Stimulated activated CD4-positive, alpha-beta T cell treated with anti-CD3 and anti-CD28 coated beads, Interleukin-12 subunit alpha, Interleukin-12 subunit beta, amount 100 ng/mL, for 48 hours (primary cell): ENCODE measurements around the gene CACNA1G.

ENCODE experiments used
- DNase-seq, 3 donors: peaks; one replicate each; pipeline ENCODE4 v3.0.0-alpha.2; 2020; ENCODE audit warnings: low read depth in 2 of 3, low spot score in 1 of 3

CACNA1G gene

DNA sequence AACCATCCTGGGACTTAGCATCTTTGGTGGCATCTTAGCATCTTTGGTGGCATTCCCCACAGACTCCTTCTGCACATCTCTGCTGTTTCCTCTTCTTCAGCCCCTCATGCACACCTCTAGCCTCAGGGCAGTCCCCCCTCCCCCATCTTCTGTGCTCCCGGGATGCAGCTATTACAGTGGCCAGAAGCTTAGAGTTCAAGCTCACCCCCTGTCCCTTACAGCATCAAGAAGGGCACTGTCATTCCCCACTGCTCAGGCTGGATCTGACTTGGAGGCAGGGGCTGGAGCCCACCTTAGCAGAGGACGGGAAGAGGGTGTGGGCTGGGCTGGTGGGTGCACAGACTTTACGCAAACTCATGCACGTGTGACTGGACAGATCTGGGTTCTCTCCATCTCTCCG, 27.3 kb upstream of the CACNA1G start:
- no peak for DNase-seq

GRCh38 chr17:50533720-50534148, 26.8 kb upstream of the CACNA1G start:
- DNase-seq: no peak

DNA sequence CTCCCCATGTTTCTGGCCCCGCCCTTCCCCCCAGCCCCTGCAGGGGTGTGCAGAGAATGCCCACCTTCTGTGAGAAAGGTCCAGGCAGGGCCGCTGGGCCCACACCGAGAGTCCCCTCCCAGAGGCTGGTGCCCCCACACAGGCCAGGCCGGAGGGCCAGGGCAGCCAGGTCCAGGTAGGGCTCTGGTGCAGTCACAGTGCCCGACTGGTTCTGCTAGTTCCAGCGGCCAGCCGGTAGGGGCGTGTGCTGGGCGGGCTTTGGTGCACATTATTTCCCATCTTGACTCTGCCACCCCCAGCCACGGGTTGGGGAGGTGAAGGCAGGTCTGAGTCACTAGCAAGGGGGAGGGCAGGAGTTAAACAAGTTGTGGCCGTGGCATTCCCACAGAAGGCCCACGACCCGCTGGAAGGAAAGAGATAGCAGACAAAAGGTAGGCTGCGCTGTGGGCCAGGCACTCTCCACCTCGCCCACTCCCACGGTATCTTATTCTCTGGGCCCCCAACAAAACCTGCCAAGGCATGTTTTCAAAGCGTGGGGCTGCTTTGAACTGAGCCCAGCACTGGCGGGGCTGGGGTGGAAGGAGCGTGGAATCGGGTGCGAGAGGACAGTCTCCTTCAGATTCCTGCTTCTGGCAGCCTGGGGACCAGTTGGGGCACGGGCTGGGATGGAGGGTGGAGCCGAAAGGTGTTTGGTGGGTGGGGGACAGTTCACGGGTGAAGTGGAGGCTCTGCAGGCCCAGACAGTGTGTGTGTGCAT, 26.1 kb upstream of the CACNA1G start:
- no peak for DNase-seq

DNA sequence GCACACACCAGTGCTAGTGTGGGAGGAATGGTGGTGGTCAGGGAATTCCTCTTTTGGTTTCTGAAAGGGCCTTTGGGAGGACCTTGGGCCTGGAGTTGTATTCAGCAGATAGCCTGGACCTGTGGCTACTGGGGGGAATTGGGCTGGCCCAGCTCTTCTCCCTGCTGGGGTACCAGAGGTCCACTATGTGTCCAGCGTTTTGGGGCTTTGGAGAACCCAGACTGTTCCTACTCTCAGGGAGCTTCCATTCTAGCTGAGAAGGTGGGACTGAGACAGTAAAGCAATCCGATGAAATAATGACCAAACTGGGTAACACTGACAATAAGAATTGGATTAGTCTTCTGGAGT, 25.6 kb upstream of the CACNA1G start:
- no peak for DNase-seq

DNA sequence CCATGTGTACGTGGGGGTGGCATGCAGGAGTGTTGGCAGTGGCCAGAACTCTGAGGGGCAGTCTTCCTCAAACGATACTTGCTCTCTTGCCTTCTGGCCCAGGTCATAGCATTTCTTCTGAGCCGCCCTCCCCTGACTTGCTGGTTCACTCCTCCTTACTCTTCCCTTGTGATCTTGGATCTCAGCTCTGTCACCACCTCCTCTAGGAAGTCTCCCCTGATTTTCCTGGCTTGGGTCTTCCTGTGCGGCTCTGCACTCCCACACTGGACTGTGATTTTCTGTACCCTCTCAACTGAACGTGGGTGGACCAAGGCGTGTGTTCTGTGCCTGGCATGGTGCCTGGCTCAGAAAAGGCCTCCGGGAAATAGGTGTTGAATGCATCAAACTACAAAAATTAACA, 25.1 kb upstream of the CACNA1G start:
- DNase-seq: no peak

GRCh38 chr17:50536683-50537646, 23.6 kb upstream of the CACNA1G start:
- no peak for DNase-seq

GRCh38 chr17:50537721-50538548, 22.6 kb upstream of the CACNA1G start:
- DNase-seq: no peak

GRCh38 chr17:50538549-50539410, 21.7 kb upstream of the CACNA1G start:
- DNase-seq: no peak

DNA sequence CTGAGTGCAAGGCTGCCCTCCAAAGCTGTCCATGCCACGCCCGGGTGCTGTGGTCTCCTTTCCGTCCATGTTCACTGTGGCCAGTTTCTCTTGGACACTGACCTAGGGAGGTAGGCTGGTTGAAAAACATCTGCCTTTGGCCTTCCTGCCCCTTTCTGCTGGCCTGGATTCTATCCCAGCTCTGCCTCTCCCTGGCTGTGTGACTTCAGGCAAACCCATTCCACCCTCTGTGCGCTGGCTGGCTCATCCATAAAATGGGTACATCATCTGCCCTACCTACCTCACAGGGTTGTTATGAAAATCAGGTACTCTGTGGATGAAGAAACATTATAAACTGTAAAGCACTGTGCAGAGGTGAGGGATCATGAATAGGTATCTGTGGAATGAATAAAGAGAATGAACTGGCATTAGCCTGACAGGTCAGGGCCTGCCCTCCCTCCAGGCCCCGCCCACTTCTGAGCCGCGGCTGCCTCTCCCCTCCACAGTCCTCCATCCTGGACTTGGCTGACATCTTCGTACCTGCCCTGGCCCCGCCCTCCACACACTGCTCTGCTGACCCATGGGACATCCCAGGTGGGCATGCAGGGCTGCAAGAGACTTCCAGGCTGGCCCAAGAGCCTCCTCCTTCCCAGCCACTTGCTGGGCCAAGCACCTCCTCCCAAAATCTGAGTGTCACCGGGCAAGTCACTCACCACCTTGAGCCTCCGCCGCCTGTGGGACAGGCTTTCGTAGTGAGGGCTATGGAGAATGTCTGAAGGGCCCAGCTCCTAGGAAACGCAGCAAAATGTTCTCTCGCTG, 20.6 kb upstream of the CACNA1G start:
- DNase-seq: no peak

DNA sequence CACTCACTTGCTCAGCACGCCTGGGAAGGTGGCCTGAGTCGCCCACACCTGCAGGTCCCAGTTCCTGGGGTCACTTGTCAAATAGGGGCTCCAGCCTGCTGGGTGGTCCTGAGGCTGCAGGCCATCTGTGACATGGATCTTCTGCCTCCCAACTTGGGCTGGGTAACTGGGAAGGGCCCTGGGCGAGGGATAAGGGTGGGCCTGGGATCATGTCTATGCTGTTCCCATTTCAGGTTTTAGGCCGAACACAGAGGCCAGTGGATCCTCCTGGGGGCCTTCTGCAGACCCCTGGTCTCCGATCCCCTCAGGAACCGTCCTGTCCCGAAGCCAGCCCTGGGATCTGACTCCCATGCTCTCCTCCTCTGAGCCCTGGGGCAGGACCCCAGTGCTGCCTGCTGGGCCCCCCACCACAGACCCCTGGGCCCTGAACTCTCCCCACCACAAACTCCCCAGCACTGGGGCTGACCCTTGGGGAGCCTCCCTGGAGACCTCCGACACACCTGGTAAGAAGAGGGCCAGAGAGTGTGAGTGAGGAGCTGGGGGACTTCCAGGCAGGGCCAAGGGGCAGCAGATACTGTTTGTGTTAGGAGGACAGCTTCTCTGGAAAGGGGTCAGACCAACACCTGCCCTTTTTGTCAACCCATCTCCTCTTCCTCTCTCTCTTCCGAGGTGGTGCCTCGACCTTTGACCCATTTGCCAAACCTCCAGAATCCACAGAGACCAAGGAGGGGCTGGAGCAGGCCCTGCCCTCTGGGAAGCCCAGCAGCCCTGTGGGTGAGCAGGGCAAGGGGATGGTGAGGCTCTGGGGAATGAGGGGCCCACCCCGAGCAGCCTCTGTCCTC, 19.7 kb upstream of the CACNA1G start:
- DNase-seq: no peak

DNA sequence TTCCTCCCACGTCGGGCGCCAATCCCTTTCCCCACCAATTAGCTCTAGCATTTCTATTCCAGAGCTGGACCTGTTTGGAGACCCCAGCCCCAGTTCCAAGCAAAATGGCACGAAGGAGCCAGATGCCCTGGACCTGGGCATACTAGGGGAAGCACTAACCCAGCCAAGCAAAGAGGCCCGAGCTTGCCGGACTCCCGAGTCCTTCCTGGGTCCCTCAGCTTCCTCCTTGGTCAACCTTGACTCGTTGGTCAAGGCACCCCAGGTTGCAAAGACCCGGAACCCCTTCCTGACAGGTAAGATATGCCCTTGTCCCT, 19.2 kb upstream of the CACNA1G start:
- no peak for DNase-seq

GRCh38 chr17:50541716-50542688, 18.5 kb upstream of the CACNA1G start:
- DNase-seq: peak; percentile 57 to 83 (median 72)

DNA sequence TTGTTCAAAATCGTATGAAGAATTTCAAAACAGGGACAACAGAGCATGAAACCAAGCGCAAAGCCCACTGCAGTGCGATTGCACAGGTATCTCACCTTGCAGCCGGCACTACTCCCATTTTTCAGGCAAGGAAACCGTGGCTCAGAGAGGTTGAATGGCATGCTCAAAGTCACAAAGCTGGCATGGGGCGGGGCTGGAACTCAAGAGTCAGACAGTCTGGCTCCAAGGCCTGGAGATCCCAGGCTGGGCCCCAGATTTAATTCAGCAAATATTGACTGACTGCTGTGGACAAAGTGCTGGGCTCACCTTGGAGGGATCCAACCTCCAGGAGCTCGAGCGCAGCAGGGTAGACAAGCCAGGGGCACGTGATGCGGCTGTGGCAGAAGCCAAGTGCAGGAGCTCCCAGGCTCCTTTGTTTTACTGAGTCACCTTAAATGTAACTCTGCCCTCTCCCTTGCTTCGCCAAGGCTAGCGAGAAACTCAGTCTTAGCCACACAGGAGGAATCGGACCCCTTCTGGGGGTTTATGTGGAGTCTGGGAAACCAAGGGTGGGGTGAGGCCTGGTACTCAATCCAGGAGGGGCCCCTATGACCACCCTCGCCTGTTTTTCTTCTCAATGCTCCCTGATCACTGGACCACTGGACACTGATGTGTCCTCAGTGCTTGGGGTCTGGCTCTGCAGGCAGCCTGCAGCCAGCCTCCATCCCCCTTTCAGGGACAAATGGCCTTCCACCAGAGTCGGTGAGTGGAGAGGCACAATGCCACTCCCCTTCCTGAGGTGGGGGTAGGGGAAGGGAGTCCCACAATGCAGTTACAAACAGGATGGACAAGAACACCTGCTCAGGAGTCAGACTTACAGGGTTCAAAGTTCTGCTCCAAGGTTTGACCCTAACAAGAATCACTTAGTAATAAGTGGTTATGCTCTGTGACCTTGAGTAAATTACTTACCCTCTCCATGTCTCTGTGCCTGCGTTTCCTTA, 17.4 kb upstream of the CACNA1G start:
- no peak for DNase-seq

DNA sequence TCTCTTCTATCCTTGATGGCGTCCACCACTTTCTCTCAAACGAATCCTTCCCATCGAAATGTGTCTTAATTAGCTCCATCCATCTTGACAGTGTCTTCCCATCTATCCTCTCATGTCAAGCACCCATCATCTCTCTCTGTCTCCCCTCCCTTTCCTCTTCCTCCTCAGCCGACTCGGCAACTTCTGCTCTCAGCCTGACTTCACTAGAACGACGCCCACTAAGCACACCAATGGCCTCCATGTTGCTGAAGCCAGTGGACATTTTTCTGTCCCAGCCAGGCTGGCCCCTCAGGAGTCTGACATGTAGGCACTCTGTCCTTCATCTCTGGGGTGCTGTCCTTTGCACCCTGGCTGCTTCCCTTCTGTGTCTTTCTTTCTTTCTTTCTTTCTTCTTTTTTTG, 16.0 kb upstream of the CACNA1G start:
- DNase-seq: no peak

DNA sequence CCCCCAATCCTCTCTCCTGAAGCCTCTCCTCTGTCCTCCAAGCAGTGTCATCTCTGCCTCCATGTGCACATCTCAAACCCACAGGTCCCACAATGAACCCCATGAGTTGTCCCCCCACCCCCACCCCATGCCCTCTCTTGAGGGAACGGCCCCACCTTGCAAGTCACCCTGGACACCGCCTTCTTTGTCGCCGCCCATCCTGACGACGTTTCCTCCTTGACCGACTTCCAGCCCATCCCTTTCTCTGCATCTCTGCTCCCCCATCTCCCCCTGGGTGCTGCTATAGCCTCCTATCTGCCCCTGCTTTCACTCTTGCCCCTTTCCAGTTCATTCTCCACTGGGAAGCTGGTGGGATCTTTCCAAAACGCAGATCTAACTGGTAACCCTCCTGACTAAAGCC, 15.2 kb upstream of the CACNA1G start:
- DNase-seq: no peak

DNA sequence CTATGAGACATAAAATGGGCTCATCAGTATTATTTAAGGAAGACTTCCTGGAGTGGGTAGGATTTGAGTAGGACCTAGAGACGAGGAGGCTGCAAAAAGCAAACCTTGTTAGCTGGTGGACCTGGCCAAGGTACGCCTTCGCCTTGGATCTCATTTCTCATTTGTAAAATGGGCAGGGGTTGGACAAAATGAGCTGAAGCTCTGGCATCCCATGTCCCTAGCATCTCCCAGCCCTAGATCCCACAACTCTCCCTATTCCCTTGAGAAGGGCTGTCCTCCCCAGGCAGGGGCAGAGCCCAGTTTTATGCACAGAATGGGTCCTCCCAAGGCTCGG, 13.8 kb upstream of the CACNA1G start:
- DNase-seq: no peak
